Heart right ventricle (tissue), 16 donors: ENCODE data around the gene LRRTM1. TPM values are rescaled to one million over a fixed set of nuclear protein-coding genes. Genes with fewer than 3 reads are reported as not detected.

Experiments
- ATAC-seq, 8 donors: fragments of 200-7000 bp; cut with Tn5 transposase; one replicate each; pipeline ENCODE4 v1.9.1; 2020; ENCODE audit warnings: mild to moderate bottlenecking in 8 of 8, moderate library complexity in 8 of 8, moderate number of reproducible peaks in 1 of 8
- DNase-seq, 2 donors: peaks; one replicate each; pipeline ENCODE4 v3.0.0-alpha.2; 2020
- H3K27ac ChIP-seq, 10 donors: fragments of 200-600 bp; sonication (generic) in 2 of 10; one replicate each; pipeline versions ENCODE4 v1.5.0 to v1.8.0; 2020 to 2022; ENCODE audit warnings: mild to moderate bottlenecking in 3 of 10
- H3K27me3 ChIP-seq, 7 donors: fragments of 200-600 bp; one replicate each; pipeline ENCODE4 v1.8.0; 2021 to 2022; ENCODE audit warnings: mild to moderate bottlenecking in 2 of 7
- H3K36me3 ChIP-seq, 9 donors: fragments of 200-600 bp; sonication (generic) in 1 of 9; one replicate each; pipeline versions ENCODE4 v1.5.0 to v1.8.0; 2020 to 2022; ENCODE audit warnings: mild to moderate bottlenecking in 2 of 9
- H3K4me1 ChIP-seq, 9 donors: fragments of 200-600 bp; sonication (generic) in 1 of 9; one replicate each; pipeline versions ENCODE4 v1.5.0 to v1.8.0; 2020 to 2022; ENCODE audit warnings: mild to moderate bottlenecking in 4 of 9
- H3K4me3 ChIP-seq, 10 donors: fragments of 200-600 bp; sonication (generic) in 2 of 10; one replicate each; pipeline versions ENCODE4 v1.5.0 to v1.8.0; 2020 to 2022; ENCODE audit warnings: mild to moderate bottlenecking in 7 of 10, moderate library complexity in 2 of 10
- H3K9me3 ChIP-seq, 11 donors: fragments of 200-600 bp in 10 of 11; sonication (generic) in 2 of 11; one replicate each; pipeline versions ENCODE4 v1.5.0 to v1.8.0; 2013 to 2022; ENCODE audit warnings: mild to moderate bottlenecking in 2 of 11, control low read depth in 1 of 11, moderate library complexity in 1 of 11
- CTCF ChIP-seq, 9 donors: fragments of 200-600 bp; sonication (generic) in 2 of 9; IDR thresholded peaks; one replicate each; pipeline versions ENCODE4 v1.5.0 to v1.8.0; 2021 to 2022; ENCODE audit warnings: antibody characterized with exemption in 9 of 9, mild to moderate bottlenecking in 5 of 9, moderate library complexity in 1 of 9
- WGBS, 2 donors: extraction: QIAGEN DNeasy Blood & Tissue Kit; methylation state at CpG; one replicate each; pipeline ENCODE4 v1.1.7; 2013; ENCODE audit warnings: inconsistent platforms in 1 of 2; 5-methylcytosine and 5-hydroxymethylcytosine counted together
- intact Hi-C, 10 donors: fragments of 100-400 bp; cut with DNase I; formaldehyde crosslinking; loops; one replicate each; pipeline versions ENCODE4 v1.11.1 to v1.14.2; 2022
- polyA plus RNA-seq, 2 donors: library from polyadenylated mRNA; stranded (reverse); fragments of 200-250 nt; gene quantifications; one replicate each; pipeline ENCODE4 v1.2.3, GENCODE V29; 2013
- total RNA-seq, 10 donors: library from RNA; stranded (reverse); fragmentation: NEBNext Ultra II Directional in 3 of 10; extraction: Animal tissue kit (Norgen Biotek cat#: 25700) in 3 of 10; gene quantifications; one replicate each; pipeline versions ENCODE4 v1.2.1 to v1.2.4, GENCODE V29; 2021 to 2023
- donor health status: Arrhythmogenic right ventricular cardiomyopathy.
- donor health status: ischemic (EF 13 %, LVEDD 7.1; RV severe dilation, severe dysfunction).
- donor health status: healthy with polysubstance abuse.
- donor health status: DM: no; HTN: yes; CAD: no.
- donor health status: DM: no; HTN: no; CAD: no.
- donor health status: ischemic (EF 25% LVEDD 6.9; RV normal size, moderate dysfunction).
- donor health status: ischemic (EF 25% LVEDD 5.7; RV mildly dilated, moderate dysfunction).
- donor health status: healthy.
- donor health status: DM: yes; HTN: yes; CAD: no.
- donor health status: Ischemic cardiomyopathy.
- donor health status: ischemic (EF 35%, LVEDD 5.7; RV mildly dilated, moderate dysfunction).
- donor health status: nonischemic (EF 11% LVEDD 7.7; RV severe dilation, severe dysfunction).
- donor health status: DM: yes; HTN: yes; CAD: no.
- donor health status: PGD.
- donor health status: ischemic (EF 29% LVEDD 5.4; RV normal size, mild dysfunction).
- donor health status: nonischemic (EF 23%, LVEDD 6.1; RV moderate dilation, normal function).

LRRTM1 gene
- total and polyA plus RNA-seq, 12 donors, result 0.18 to 0.71 (median 0.38) TPM; not detected in 2

- no peaks in the 10 kb centered on the region for H3K36me3 ChIP-seq
- H3K9me3 ChIP-seq, result no peaks in the 10 kb centered on the region
- H3K27ac ChIP-seq, result no peak overlapping the region
- DNase-seq (no peak), ATAC-seq (no peak)
- intact Hi-C loops, result no loop called here
- TF ChIP-seq CTCF (IDR thresholded peaks at IDR 0.05), result no peak
- H3K4me3 ChIP-seq, result no peak overlapping the region
- WGBS, 2 donors, result 59 to 71% methylated on average over 5 of the region's 5 CpGs
- peaks cover 0 to 19% (median 18%) of the 10 kb centered on the region in 9 donors for H3K4me1 ChIP-seq
- H3K27me3 ChIP-seq, result peaks cover 17 to 65% (median 52%) of the 10 kb centered on the region in 7 donors
Observed at GRCh38 chr2:80299661-80300060, 4.9 kb downstream of the LRRTM1 start.

GRCh38 chr2:80298954-80299353 lies 5.6 kb downstream of the LRRTM1 start:
- Histone ChIP-seq H3K36me3 (no peaks in the 10 kb centered on the region), H3K27me3 (peaks cover 17 to 62% (median 48%) of the 10 kb centered on the region in 7 donors), H3K27ac (no peak overlapping the region), H3K4me1 (peaks cover 0 to 16% (median 15%) of the 10 kb centered on the region in 9 donors), H3K9me3 (no peaks in the 10 kb centered on the region), H3K4me3 (no peak overlapping the region)
- no peak for TF ChIP-seq CTCF (IDR thresholded peaks at IDR 0.05)
- DNase-seq (no peak), ATAC-seq (no peak)
- intact Hi-C loops, result no loop called here
- 54 to 58% methylated on average over 3 of the region's 3 CpGs for WGBS, 2 donors

- no peaks in the 10 kb centered on the region for H3K9me3 ChIP-seq
- peaks cover 0 to 10% (median 0%) of the 10 kb centered on the region in 9 donors for H3K4me1 ChIP-seq
- peaks cover 0 to 13% (median 0%) of the 10 kb centered on the region in 7 donors for H3K27me3 ChIP-seq
- DNase-seq (no peak), ATAC-seq (no peak)
- H3K27ac ChIP-seq, result no peak overlapping the region
- H3K36me3 ChIP-seq, result no peaks in the 10 kb centered on the region
- intact Hi-C loops, result no loop called here
- H3K4me3 ChIP-seq, result no peak overlapping the region
- TF ChIP-seq CTCF (IDR thresholded peaks at IDR 0.05), result no peak
Observed at GRCh38 chr2:80293039-80293438, 11.5 kb downstream of the LRRTM1 start.

GRCh38 chr2:80292474-80292873 lies 12.1 kb downstream of the LRRTM1 start:
- Histone ChIP-seq H3K4me3 (no peak overlapping the region), H3K9me3 (no peaks in the 10 kb centered on the region), H3K36me3 (no peaks in the 10 kb centered on the region), H3K4me1 (peaks cover 0 to 10% (median 0%) of the 10 kb centered on the region in 9 donors), H3K27me3 (peaks cover 0 to 13% (median 0%) of the 10 kb centered on the region in 7 donors), H3K27ac (no peak overlapping the region)
- ATAC-seq, result no peak
- DNase-seq, result no peak
- 89 to 92% methylated on average over 3 of the region's 3 CpGs for WGBS, 2 donors
- intact Hi-C loops, result no loop called here
- no peak for TF ChIP-seq CTCF (IDR thresholded peaks at IDR 0.05)
